ENCODE results near the gene PAM.

- TF ChIP-seq POLR2A (IDR thresholded peaks at IDR 0.05), result no peak
- no peak for TF ChIP-seq CTCF (IDR thresholded peaks at IDR 0.05 in 4 of 5, conservative IDR thresholded peaks at IDR 0.05 in 1 of 5)
Measured at GRCh38 chr5:102747386-102748166, 7.5 kb upstream of the PAM start.
